Measurements from ENCODE around the gene TRMO.
A peak's percentile ranks its signal among the peaks of the same experiment; 100 is the strongest.

Gene TRMO

DNA sequence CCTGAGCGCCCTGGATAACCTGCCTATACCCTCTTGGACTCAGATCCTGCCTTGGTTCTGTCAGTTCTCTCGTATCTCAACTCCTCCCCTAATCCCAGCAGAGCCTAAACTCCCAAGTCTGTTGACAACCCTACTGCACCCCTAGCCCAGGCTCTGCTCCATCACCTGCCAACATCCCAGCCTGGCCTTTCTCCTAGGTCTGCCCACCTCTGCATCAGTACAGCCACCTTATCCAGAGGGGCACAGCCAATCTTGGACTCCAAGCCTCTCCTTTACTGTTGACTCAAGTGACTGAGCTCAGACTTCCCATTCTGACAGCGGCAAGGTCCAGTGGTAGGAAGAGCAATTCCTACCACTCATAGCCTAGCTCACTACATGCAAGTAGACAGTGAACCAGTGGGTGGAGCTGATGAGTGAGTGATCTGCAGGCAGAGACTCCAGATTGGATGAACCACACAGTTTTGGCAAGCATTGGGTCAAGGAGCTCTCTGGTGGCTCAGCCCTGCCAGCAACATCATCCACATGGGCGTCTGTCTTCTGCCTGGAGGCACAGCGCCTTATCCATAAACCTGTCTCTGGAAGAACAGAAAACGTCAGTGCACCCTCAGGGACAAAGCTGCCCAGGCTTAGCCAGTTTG lies 26.5 kb downstream of the TRMO start:
- H3K4me3 ChIP-seq (ENCODE audit: control insufficient read depth, low read depth, low read length), result no peak overlapping the region
- peak; percentile 54 for DNase-seq (ENCODE audit: low read depth)
- TF ChIP-seq CTCF (conservative IDR thresholded peaks at IDR 0.05; ENCODE audit: control insufficient read depth, insufficient read depth, low read depth, low read length), result peak; percentile 18

GRCh38 chr9:97895211-97895610 lies 27.1 kb downstream of the TRMO start:
- no peak for DNase-seq (ENCODE audit: low read depth)
- no peak for TF ChIP-seq CTCF (conservative IDR thresholded peaks at IDR 0.05; ENCODE audit: control insufficient read depth, insufficient read depth, low read depth, low read length)
- H3K4me3 ChIP-seq (ENCODE audit: control insufficient read depth, low read depth, low read length), result no peak overlapping the region

GRCh38 chr9:97892421-97892820 lies 29.9 kb downstream of the TRMO start:
- DNase-seq (ENCODE audit: low read depth), result no peak
- H3K4me3 ChIP-seq (ENCODE audit: control insufficient read depth, low read depth, low read length), result no peak overlapping the region
- peak; percentile 6 for TF ChIP-seq CTCF (conservative IDR thresholded peaks at IDR 0.05; ENCODE audit: control insufficient read depth, insufficient read depth, low read depth, low read length)

GRCh38 chr9:97891736-97892135 lies 30.6 kb downstream of the TRMO start:
- TF ChIP-seq CTCF (conservative IDR thresholded peaks at IDR 0.05; ENCODE audit: control insufficient read depth, insufficient read depth, low read depth, low read length), result no peak
- no peak overlapping the region for H3K4me3 ChIP-seq (ENCODE audit: control insufficient read depth, low read depth, low read length)
- no peak for DNase-seq (ENCODE audit: low read depth)

DNA sequence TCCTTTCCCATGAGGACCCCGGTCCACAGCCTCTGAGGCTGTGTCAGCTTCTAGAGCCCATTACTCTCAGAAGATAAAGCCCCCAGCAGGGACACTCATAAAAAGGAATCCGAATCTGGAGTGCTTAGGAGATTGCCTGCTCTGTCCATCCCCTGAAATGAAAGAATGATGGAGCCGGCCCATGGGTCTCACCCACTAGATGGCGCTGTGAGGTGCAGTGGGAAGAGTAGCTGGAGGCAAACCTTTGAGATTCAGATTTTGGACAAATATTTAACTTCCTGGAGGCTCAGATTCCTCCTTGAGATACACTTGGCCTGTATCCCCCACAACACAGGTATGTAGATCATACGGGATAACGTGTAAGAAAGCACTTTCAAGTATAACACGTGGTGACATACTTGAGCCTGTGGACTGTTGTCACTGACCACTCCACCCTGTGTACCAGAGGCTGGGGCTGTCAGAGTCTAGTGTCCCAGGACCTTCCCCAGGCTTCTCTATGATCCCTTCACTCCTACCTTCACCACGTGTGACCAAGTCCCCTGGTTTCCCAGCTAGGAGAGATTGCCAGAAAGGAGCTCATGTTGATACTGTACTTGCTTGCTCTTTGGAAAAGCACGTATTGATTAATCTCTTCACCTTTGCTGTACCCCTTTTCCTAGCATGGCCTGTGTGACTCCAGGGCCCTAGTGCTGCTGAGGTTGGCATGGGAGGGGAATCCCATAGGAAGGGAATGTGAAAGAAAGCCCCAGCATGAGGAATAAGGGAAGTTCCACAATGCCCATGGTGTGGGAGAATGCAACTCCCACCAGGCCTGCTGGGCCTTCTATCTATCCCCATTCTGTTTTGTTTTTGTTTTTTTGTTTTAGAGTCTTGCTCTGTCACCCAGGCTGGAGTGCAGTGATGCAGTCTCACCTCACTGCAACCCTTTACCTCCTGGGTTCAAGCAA lies 32.1 kb downstream of the TRMO start:
- DNase-seq (ENCODE audit: low read depth), result peak; percentile 28
- peak; percentile 77 for TF ChIP-seq CTCF (conservative IDR thresholded peaks at IDR 0.05; ENCODE audit: control insufficient read depth, insufficient read depth, low read depth, low read length)

GRCh38 chr9:97880336-97880735 lies 42.0 kb downstream of the TRMO start:
- DNase-seq (ENCODE audit: low read depth), result peak; percentile 77
- no peak for TF ChIP-seq CTCF (conservative IDR thresholded peaks at IDR 0.05; ENCODE audit: control insufficient read depth, insufficient read depth, low read depth, low read length)
- H3K4me3 ChIP-seq (ENCODE audit: control insufficient read depth, low read depth, low read length), result no peak overlapping the region

More for the DNA sequence above, 32.1 kb downstream of the TRMO start:
- no peak overlapping the region for H3K4me3 ChIP-seq (ENCODE audit: control insufficient read depth, low read depth, low read length)
